AG04450 (cell line): ENCODE results near the gene SLC25A29. TPM values are rescaled to one million over a fixed set of nuclear protein-coding genes. Genes with fewer than 3 reads are reported as not detected.

Experiments
- CTCF ChIA-PET: fragments of 300-600, 350-600 bp; formaldehyde crosslinking; extraction: SDS; loops from one replicate; lab custom pipeline; 2022; ENCODE audit warnings: antibody characterized with exemption, inconsistent platforms; lab: Charles Lee
- POLR2A ChIA-PET: fragments of 350-600 bp; formaldehyde crosslinking; extraction: SDS; loops from one replicate; lab custom pipeline; 2021; ENCODE audit warnings: antibody characterized with exemption, inconsistent platforms; lab: Yijun Ruan, JAX
- DNase-seq: peaks from one replicate; pipeline ENCODE4 v3.0.0-alpha.2; 2011; ENCODE audit warnings: low read depth, low spot score
- H3K27ac ChIP-seq: one replicate; pipeline ENCODE4 v1.5.1; 2012; ENCODE audit warnings: low read depth, low read length, control low read depth
- H3K27me3 ChIP-seq: one replicate; pipeline ENCODE4 v1.6.0; 2012; ENCODE audit warnings: low read length; ENCODE audit not compliant: control insufficient read depth, insufficient read depth
- H3K4me3 ChIP-seq: 2 replicates; pipeline ENCODE4 v1.5.1; 2011; ENCODE audit warnings: mild to moderate bottlenecking, low read depth, low read length, control low read depth
- H3K9me3 ChIP-seq: 2 replicates; pipeline ENCODE4 v1.5.1; 2012; ENCODE audit warnings: low read length; ENCODE audit not compliant: control insufficient read depth, insufficient read depth
- CTCF ChIP-seq: IDR thresholded peaks from 2 replicates; pipeline ENCODE4 v1.5.1; 2011; ENCODE audit warnings: low read depth, low read length, control low read depth, inconsistent platforms
- polyA plus RNA-seq: library from polyadenylated mRNA; depleted of rRNA; stranded (reverse); fragments of >200 nt; gene quantifications from 2 replicates; pipeline ENCODE4 v1.2.3, GENCODE V29; 2011

SLC25A29 gene
- polyA plus RNA-seq, 1 experiment = 21.3 TPM

GRCh38 chr14:100341301-100342031, 35.2 kb upstream of the SLC25A29 start:
- no peaks in the 10 kb centered on the region for H3K27me3 ChIP-seq
- TF ChIP-seq CTCF = no peak
- ChIA-PET CTCF (interaction anchor here (0.9 to 1.8 kb wide), 3 partner anchors 10 to 56 kb away, joined by 3 to 7 read pairs (median 6); no protein-coding TSS in a partner anchor), POLR2A (interaction anchor here (0.6 to 0.9 kb wide), 2 partner anchors 23 to 28 kb away, joined by 3 to 5 read pairs; no protein-coding TSS in a partner anchor)
- H3K27ac ChIP-seq = peak overlapping the region; percentile 95
- DNase-seq = peak; percentile 55
- H3K4me3 ChIP-seq = no peak overlapping the region
- no peaks in the 10 kb centered on the region; the same call in 1 of the 2 replicates for H3K9me3 ChIP-seq

GRCh38 chr14:100340423-100340813, 34.2 kb upstream of the SLC25A29 start:
- H3K4me3 ChIP-seq = no peak overlapping the region
- H3K27ac ChIP-seq = peak overlapping the region; percentile 93
- POLR2A ChIA-PET = interaction anchor here (0.9 kb wide), 1 partner anchor 27 kb away, joined by 5 read pairs; no protein-coding TSS in a partner anchor
- H3K27me3 ChIP-seq = no peaks in the 10 kb centered on the region
- CTCF ChIA-PET = interaction anchor here (1.8 kb wide), 1 partner anchor 11 kb away, joined by 7 read pairs; no protein-coding TSS in a partner anchor
- TF ChIP-seq CTCF = no peak
- DNase-seq = no peak
- H3K9me3 ChIP-seq = no peaks in the 10 kb centered on the region; the same call in 1 of the 2 replicates

GRCh38 chr14:100339766-100340422, 33.6 kb upstream of the SLC25A29 start:
- H3K27ac ChIP-seq = peak overlapping the region; percentile 11
- POLR2A ChIA-PET = interaction anchor here (0.7 kb wide), 1 partner anchor 35 kb away, joined by 9 read pairs; no protein-coding TSS in a partner anchor
- CTCF ChIA-PET = interaction anchor here (0.7 to 1.8 kb wide), 2 partner anchors 11 to 321 kb away, joined by 4 to 7 read pairs; no protein-coding TSS in a partner anchor

GRCh38 chr14:100336618-100337530, 30.6 kb upstream of the SLC25A29 start:
- CTCF ChIA-PET = interaction anchor here (1.2 kb wide), 1 partner anchor 52 kb away, joined by 3 read pairs; no protein-coding TSS in a partner anchor

More at GRCh38 chr14:100339766-100340422, 33.6 kb upstream of the SLC25A29 start:
- H3K4me3 ChIP-seq = no peak overlapping the region
- no peaks in the 10 kb centered on the region; the same call in 1 of the 2 replicates for H3K9me3 ChIP-seq
- TF ChIP-seq CTCF = no peak
- DNase-seq = no peak
- no peaks in the 10 kb centered on the region for H3K27me3 ChIP-seq

More at GRCh38 chr14:100336618-100337530, 30.6 kb upstream of the SLC25A29 start:
- no peak for DNase-seq
- Histone ChIP-seq H3K4me3 (no peak overlapping the region), H3K27ac (peak overlapping the region; percentile 11), H3K27me3 (no peaks in the 10 kb centered on the region), H3K9me3 (no peaks in the 10 kb centered on the region; the same call in 1 of the 2 replicates)
- TF ChIP-seq CTCF = no peak
- POLR2A ChIA-PET = interaction anchor here (0.6 kb wide), 1 partner anchor 15 kb away, joined by 3 read pairs; no protein-coding TSS in a partner anchor
